ENCODE measurements around the gene SLC6A18.
"Not testable (repeated sequence)": the region's sequence is repeated elsewhere in the genome, so short reads cannot be mapped to it uniquely, and the experiment has no call there.

SLC6A18 gene

DNA sequence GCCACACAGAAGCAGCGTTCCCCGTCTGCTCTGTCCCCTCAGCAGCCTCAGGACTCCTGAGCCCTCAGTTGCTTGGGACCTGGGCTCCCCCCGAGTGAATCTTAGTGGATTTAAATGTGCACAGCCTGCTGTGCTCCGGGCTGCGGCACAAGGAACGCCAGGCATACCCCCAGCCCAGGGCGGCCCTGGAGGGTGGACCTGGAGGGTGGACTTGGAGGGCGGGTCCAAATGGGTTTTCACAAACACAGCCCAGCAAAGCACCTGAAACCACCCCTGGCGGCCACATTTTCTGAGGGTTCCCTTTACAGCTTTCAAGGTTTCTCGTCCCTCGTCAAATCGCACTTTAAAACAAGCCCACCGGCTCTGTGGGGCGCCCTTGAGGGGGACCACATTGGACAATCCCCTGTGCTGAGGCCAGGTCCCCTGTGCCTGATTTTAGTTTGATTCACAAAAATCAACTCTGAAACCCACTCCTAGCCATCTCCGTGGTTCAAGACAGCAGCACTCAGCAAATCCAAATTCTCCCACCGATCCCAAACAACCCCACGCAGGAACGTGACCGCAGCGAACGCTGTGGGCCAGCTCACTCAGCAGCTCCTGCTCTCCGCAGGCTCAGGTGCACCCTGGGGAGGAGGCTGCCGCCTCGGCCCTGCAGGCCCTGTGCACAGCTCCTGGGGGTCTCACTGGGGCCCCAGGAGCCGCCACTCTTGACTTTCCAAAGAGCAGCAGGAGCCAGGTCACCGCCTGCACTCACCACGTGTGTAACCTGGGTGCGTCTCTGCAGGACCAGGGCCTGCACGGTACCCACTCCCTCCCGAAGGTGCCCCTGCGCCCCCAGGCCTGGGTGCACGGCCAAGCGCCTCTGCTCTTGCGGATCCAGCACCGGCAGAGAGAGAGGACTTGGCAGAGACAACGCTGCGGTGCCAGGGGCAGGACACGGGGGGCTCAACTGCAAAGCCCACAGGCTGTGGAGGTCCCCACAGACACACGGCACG, 40.6 kb downstream of the SLC6A18 start:
- peaks cover 11 to 28% of the 10 kb centered on the region in 2 donors for H3K36me3 Mint-ChIP-seq
- no peaks in the 10 kb centered on the region for H3K4me1 Mint-ChIP-seq
- no peak for ATAC-seq (replicated peaks)
- no peak overlapping the region for H3K4me3 Mint-ChIP-seq
- DNase-seq, result no peak
- no peak overlapping the region for H3K27ac Mint-ChIP-seq
- H3K27me3 Mint-ChIP-seq, result no peaks in the 10 kb centered on the region
- peaks cover 11 to 20% of the 10 kb centered on the region in 2 donors for H3K9me3 Mint-ChIP-seq

DNA sequence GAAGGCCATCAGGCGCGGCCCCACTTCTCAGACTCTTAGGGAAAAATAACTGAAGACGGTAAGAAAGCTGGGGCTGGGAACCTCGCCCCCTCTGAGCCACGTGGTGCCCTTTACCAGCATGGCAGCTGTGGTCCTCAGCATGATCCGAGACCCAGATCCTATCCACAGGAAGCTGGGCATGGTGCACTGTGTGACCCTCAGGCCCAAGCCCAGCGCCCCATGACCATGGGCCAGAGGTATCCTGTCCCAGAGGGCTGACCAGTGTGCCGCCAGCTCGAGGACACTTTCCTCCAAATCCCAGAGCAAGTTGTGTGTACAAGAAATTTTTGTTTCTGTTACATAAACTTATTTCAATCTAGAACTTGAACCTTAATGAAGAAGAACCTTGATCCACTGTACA, 41.6 kb downstream of the SLC6A18 start:
- DNase-seq (no peak), ATAC-seq (replicated peaks) (no peak)
- no peak overlapping the region for H3K27ac Mint-ChIP-seq
- H3K4me1 Mint-ChIP-seq, result no peaks in the 10 kb centered on the region
- H3K4me3 Mint-ChIP-seq, result no peak overlapping the region
- H3K9me3 Mint-ChIP-seq, result peaks cover 10 to 17% of the 10 kb centered on the region in 2 donors
- H3K27me3 Mint-ChIP-seq, result no peaks in the 10 kb centered on the region
- peaks cover 13 to 22% of the 10 kb centered on the region in 2 donors for H3K36me3 Mint-ChIP-seq

DNA sequence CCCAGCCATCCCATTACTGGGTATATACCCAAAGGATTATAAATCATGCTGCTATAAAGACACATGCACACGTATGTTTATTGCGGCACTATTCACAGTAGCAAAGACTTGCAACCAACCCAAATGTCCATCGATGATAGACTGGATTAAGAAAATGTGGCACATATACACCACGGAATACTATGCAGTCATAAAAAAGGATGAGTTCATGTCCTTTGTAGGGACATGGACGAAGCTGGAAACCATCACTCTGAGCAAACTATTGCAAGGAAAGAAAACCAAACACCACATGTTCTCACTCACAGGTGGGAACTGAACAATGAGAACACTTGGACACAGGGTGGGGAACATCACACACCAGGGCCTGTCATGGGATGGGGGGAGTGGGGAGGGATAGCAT, 42.3 kb downstream of the SLC6A18 start:
- H3K27me3 Mint-ChIP-seq; DNase-seq; H3K4me3 Mint-ChIP-seq; H3K4me1 Mint-ChIP-seq; ATAC-seq (replicated peaks); H3K27ac Mint-ChIP-seq: not testable (repeated sequence)
- Mint-ChIP-seq H3K9me3 (peaks cover 3 to 10% of the 10 kb centered on the region in 2 donors), H3K36me3 (peaks cover 7 to 15% of the 10 kb centered on the region in 2 donors)

DNA sequence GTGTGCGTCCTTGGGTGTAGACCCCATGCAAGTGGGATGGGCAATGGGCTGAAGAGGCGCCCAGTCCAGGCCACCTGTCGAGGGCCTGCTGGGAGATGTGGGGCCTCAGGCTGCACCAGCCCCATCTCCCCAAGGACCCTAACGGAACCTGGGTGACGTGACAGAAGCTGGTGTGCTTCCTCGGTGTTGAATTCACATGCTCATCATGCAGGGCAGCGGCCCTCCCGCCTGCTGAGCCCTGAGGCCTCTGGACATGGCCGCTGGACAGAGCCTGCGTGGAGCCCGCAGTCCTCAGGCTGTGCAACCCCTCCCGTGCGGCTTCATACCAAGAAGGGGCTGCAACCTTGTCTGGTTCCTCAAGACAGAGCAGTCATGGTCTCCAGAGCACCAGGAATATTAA, 42.9 kb downstream of the SLC6A18 start:
- Mint-ChIP-seq H3K27ac (no peak overlapping the region), H3K4me3 (no peak overlapping the region), H3K4me1 (no peaks in the 10 kb centered on the region)

DNA sequence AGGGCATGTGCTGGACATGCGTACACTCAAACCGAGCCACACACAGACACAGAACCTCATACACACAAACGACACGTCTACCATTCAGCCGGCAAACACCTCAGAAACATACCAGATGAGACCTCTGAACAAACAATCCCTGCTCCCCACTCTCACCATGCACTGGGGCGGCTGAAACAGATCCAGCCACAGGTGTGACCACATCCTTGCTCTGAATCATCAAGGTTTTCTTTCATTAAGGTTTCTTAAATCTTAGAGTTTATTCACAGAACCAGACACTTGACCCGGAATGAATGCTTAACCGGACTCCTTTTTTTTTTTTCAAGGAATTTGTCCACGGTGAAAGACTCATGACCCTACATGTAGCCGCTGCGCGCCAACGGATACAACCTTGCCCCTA, 43.5 kb downstream of the SLC6A18 start:
- no peaks in the 10 kb centered on the region for H3K27me3 Mint-ChIP-seq
- no peak for DNase-seq
- H3K4me3 Mint-ChIP-seq, result no peak overlapping the region
- no peak overlapping the region for H3K27ac Mint-ChIP-seq
- H3K9me3 Mint-ChIP-seq, result peaks cover 0 to 5% of the 10 kb centered on the region in 2 donors
- H3K36me3 Mint-ChIP-seq, result peaks cover 4 to 10% of the 10 kb centered on the region in 2 donors
- no peak for ATAC-seq (replicated peaks)
- no peaks in the 10 kb centered on the region for H3K4me1 Mint-ChIP-seq

More for the DNA sequence above, 42.9 kb downstream of the SLC6A18 start:
- Mint-ChIP-seq H3K27me3 (no peaks in the 10 kb centered on the region), H3K9me3 (peaks cover 0 to 7% of the 10 kb centered on the region in 2 donors), H3K36me3 (peaks cover 4 to 12% of the 10 kb centered on the region in 2 donors)
- DNase-seq (no peak), ATAC-seq (replicated peaks) (no peak)

DNA sequence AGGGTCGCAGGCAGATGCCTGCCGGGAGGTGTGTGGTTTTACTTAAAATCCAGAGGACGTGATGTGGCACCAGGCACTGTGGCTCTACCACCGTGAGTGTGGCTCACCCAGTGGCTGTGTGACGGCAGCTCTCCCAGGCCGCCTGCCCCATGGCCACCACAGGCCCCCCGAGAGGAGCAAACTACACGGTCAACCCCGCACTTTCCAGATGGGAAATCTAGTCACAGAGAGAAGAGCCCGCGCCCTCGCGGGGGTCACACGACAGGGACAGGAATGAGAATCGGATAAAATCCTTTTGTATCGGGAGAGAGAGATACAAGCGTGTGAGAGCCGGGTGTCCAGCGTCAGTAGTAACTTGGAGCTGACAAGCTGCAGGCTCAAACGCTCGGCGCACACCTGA, 45.2 kb downstream of the SLC6A18 start:
- Mint-ChIP-seq H3K9me3 (peaks cover 0 to 4% of the 10 kb centered on the region in 2 donors), H3K27ac (peak overlapping the region; percentile 16), H3K4me3 (no peak overlapping the region), H3K4me1 (no peaks in the 10 kb centered on the region), H3K36me3 (peaks cover 2 to 3% of the 10 kb centered on the region in 2 donors), H3K27me3 (no peaks in the 10 kb centered on the region)
- no peak for DNase-seq
- ATAC-seq (replicated peaks), result no peak

DNA sequence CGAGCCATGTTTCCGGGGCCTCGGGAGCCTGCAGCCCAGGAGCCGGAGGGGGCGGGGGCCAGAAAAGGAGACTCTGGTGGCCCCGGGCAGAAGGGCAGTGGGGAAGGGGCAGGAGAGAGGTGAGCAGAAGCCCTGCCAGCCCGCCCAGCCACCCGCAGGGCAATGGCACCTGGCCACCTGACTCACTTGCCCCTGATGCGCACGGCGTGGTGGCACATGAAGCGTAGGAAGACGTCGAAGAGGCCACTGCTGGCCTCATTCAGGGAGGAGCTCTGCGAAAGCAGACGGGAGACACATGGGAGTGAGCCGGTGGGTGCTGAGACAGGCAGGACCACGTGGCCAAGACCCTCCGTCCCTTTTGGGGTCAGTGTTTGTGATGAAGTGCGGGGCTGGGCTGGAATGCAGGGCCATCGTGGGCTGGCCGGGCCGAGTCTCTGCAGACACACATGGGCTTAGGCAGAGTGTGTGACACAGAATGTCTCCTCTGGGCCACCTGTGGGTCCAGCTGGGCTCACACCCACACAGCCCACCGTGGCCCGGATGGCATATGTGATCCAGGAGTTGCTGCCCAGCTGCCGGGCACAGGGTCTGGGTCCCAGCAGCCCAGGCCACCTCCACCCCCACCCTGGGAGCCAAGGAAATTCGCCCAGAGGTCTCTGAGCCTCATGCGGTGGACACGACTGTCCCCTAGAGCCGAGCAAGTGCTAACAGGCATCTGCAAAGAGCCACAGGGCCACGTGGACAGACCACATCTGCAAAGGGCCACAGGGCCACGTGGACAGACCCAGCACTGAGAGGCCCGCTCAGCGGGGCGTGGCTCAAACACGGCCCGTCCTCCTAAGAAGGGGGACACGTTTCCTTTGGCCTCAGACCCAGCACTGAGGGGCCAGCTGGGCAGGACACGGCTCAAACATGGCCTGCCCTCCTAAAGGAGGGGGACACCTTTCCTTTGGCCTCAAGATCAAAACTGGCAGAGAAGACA, 46.0 kb downstream of the SLC6A18 start:
- Mint-ChIP-seq H3K27ac (no peak overlapping the region), H3K4me1 (no peaks in the 10 kb centered on the region), H3K9me3 (peaks cover 0 to 5% of the 10 kb centered on the region in 2 donors), H3K4me3 (no peak overlapping the region), H3K27me3 (no peaks in the 10 kb centered on the region), H3K36me3 (peaks cover 2 to 3% of the 10 kb centered on the region in 2 donors)
- ATAC-seq (replicated peaks) (no peak), DNase-seq (no peak)

DNA sequence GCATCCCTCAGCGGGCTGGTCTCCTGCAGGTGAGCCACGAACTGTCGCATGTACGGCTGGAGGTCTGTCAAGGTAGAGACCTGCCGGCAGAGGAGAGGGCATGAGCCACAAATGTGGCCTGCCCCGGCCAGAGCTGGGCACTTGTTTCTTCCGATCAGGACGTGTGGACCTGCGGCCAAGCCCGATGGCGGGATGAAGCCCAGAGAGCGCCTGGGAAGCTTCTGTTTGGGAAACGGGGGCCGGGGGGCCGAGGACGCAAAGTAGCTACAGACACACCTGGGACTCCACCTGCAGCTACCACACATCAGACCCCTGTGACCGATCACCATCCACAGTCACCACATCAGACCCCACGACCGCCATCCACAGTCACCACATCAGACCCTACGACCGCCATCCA, 47.0 kb downstream of the SLC6A18 start:
- no peak overlapping the region for H3K27ac Mint-ChIP-seq
- H3K36me3 Mint-ChIP-seq, result peaks cover 2 to 3% of the 10 kb centered on the region in 2 donors
- DNase-seq (no peak), ATAC-seq (replicated peaks) (no peak)
- no peaks in the 10 kb centered on the region for H3K27me3 Mint-ChIP-seq
- H3K4me3 Mint-ChIP-seq, result no peak overlapping the region
- H3K9me3 Mint-ChIP-seq, result peaks cover 0 to 5% of the 10 kb centered on the region in 2 donors
- H3K4me1 Mint-ChIP-seq, result no peaks in the 10 kb centered on the region

DNA sequence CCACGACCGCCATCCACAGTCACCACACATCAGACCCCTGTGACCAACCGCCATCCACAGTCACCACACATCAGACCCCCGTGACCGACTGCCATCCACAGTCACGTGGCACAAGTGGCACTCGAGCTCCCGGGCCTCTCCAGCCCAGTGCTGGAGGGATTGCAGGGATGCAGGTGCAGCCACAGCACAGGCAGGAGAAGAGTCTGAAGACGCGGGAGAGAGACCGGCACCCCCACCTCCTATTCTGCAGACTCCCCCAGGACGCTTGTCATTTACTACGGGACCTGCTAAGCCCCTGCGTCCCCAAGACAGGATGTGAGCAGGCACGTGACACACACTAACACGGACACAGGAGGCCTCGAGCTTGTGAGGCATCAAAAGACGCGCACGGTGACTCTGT, 48.6 kb downstream of the SLC6A18 start:
- Mint-ChIP-seq H3K36me3 (peaks cover 2 to 11% of the 10 kb centered on the region in 2 donors), H3K4me1 (no peaks in the 10 kb centered on the region), H3K27me3 (no peaks in the 10 kb centered on the region), H3K4me3 (no peak overlapping the region), H3K9me3 (peaks cover 5 to 6% of the 10 kb centered on the region in 2 donors), H3K27ac (no peak overlapping the region)
- ATAC-seq (replicated peaks) (no peak), DNase-seq (no peak)

DNA sequence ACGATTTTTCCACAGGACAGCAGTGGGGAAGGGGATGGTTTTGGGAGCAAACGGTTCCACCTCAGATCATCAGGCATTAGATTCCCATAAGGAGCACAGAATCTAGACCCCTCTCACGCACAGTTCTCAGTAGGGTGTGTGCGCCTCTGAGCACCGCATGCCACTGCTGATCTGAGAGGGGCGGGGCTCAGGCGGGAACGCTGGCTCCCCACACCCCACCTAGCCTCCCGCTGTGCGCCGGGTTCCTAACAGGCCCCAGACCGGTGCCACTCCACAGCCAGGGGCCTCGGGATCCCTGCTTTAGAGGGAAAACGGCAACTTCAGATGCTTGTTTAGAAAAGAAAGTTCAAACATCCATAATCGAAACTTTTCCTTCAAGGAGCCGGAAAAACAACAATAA, 49.3 kb downstream of the SLC6A18 start:
- no peaks in the 10 kb centered on the region for H3K4me1 Mint-ChIP-seq
- no peak overlapping the region for H3K27ac Mint-ChIP-seq
- DNase-seq (no peak), ATAC-seq (replicated peaks) (no peak)
- no peak overlapping the region for H3K4me3 Mint-ChIP-seq
- H3K36me3 Mint-ChIP-seq, result peaks cover 2 to 13% of the 10 kb centered on the region in 2 donors
- peaks cover 5 to 8% of the 10 kb centered on the region in 2 donors for H3K9me3 Mint-ChIP-seq
- H3K27me3 Mint-ChIP-seq, result no peaks in the 10 kb centered on the region

DNA sequence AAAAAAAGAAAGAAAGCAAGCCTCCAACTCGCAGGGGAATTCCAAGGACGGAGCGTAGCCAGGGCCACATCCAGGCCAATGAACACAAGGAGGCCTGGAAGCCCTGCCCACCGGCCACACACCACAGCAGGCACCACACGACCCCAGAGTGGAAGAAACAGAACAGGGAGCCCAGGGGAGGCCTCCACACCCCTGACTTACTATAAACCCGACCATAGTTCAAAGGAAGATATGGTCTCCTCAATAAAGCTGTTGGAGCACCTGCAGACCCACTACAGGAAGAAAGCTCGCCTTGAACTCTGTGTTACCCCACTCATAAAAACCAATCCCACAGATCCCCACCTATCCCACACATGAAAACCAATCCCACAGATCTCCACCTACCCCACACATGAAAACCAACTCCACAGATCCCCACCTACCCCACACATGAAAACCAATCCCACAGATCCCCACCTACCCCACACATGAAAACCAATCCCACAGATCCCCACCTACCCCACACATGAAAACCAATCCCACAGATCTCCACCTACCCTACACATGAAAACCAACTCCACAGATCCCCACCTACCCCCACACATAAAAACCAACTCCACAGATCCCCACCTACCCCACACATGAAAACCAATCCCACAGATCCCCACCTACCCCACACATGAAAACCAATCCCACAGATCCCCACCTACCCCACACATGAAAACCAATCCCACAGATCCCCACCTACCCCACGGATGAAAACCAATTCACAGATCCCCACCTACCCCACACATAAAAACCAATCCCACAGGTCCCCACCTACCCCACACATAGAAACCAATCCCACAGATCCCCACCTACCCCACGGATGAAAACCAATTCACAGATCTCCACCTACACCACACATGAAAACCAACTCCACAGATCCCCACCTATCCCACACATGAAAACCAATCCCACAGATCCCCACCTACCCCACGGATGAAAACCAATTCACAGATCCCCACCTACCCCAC, 50.5 kb downstream of the SLC6A18 start:
- H3K27me3 Mint-ChIP-seq; H3K4me3 Mint-ChIP-seq; DNase-seq; H3K9me3 Mint-ChIP-seq; H3K4me1 Mint-ChIP-seq; ATAC-seq (replicated peaks); H3K27ac Mint-ChIP-seq: not testable (repeated sequence)
- H3K36me3 Mint-ChIP-seq, result peaks cover 2 to 10% of the 10 kb centered on the region in 2 donors

DNA sequence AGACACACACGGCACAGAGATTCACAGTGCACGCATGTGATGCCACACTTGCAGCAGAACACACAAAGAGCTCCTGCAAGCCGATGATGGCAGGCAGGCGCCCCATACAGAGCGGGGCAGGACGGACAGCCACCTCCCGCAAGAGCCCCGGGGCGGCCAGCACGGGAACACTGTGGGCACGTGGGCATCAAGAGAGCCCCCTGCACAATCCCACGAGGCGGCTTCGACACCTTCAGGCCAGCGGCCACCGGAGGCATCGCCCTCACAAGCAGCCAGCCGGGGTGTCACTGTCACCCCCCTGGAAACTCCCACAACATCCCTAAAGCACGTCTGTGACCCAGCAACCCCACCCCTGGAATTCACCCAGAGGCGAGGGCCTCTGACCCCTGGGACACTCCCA, 51.7 kb downstream of the SLC6A18 start:
- ATAC-seq (replicated peaks), result no peak
- no peak for DNase-seq
- no peak overlapping the region for H3K4me3 Mint-ChIP-seq
- peaks cover 5 to 6% of the 10 kb centered on the region in 2 donors for H3K9me3 Mint-ChIP-seq
- H3K4me1 Mint-ChIP-seq, result no peaks in the 10 kb centered on the region
- H3K27ac Mint-ChIP-seq, result no peak overlapping the region
- H3K27me3 Mint-ChIP-seq, result no peaks in the 10 kb centered on the region
- H3K36me3 Mint-ChIP-seq, result peaks cover 0 to 10% of the 10 kb centered on the region in 2 donors

DNA sequence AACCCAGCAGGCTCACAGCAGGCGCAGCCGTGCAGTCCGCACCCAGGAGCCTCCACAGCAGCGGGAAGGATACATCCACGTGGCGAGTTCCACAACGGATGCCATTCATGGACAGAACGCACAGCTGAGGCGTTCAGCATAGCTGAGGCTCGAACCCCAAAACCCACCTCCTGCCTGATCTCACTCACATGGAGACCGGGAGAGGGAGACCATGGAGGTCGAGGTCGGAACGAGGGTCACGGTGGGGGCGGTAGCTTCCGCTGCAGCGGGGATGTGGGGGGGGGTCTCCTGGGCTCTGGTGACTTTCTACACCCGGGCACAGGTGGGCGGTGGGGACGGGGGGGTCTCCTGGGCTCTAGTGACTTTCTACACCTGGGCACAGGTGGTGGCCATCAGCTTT, 52.1 kb downstream of the SLC6A18 start:
- no peaks in the 10 kb centered on the region for H3K4me1 Mint-ChIP-seq
- no peak overlapping the region for H3K4me3 Mint-ChIP-seq
- H3K27ac Mint-ChIP-seq, result no peak overlapping the region
- DNase-seq (no peak), ATAC-seq (replicated peaks) (no peak)
- peaks cover 0 to 10% of the 10 kb centered on the region in 2 donors for H3K36me3 Mint-ChIP-seq
- H3K27me3 Mint-ChIP-seq, result no peaks in the 10 kb centered on the region
- peaks cover 5 to 6% of the 10 kb centered on the region in 2 donors for H3K9me3 Mint-ChIP-seq

All from stimulated activated naive B cell treated with anti-CD40 and anti-IgM and Interleukin-4, amounts not matched to agents 10 μg/mL and 1 μg/mL and 100 μg/mL, for 72 hours (primary cell).